ENCODE measurements around the gene FAM3B. TPM values are rescaled to one million over a fixed set of nuclear protein-coding genes. Genes with fewer than 3 reads are reported as not detected.

FAM3B gene
- not detected in 5 replicates for total RNA-seq (2022; extraction: Qiagen RNA extraction; ENCODE audit: low read depth)

GRCh38 chr21:41316200-41317062 lies at the start of gene FAM3B:
FAM3B (plus strand) TSS chr21:41316801; CDS start chr21:41316880, 79 bp downstream.

DNA sequence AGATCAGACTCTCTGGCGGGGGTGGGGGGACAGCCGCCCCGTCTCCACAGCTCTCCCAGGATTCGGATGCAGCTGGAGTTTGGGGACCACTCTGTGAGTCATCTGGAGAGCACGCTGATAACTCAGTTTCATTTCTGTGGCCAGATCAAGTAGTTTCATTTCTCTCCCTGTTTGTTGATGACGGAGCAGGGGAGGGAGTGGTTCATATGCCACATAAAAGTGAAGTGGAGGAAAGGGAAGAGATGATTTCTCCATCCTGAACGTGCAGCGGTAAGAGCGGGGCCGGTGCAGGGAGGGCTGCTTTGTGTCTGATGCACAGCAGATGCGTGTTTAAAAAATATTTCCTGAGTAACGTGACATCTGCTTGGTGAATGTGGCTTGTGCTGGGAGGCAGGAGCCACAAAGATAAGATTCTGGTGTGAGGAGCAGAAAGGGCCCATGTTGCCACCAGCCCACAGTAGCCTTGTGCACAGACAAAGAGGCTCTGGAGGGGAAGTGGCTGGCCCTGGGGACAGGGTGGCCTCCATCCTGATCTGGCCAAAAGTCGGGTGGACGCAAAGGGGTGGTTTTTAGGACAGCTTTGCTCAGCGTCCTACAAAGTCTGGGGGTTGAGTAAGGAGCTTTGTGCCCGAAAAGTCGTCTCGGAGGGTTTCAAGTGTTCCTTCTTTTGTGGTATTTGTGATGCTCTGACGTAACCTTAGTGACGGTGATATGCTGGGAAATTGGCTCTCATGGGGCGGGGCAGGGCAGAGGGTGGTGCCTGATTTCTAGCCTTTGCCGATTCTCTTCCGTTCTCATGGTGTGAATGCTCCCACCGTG lies 45.4 kb downstream of the FAM3B start, which contains the start of gene MX2:
Gene MX2, plus strand, starts transcription at position 242 of the 819 bp plus-strand sequence. CDS start 14,880 bp downstream, outside the sequence.

Other genes with a start within 250 kb of the FAM3B start
- 20.2 to 24.4 TPM (median 22.5 TPM) in 5 replicates for gene BACE2, start 148.6 kb upstream of the FAM3B start, total RNA-seq (2022; extraction: Qiagen RNA extraction; ENCODE audit: low read depth)
- gene MX2, start 45.2 kb downstream of the FAM3B start, total RNA-seq (2022; extraction: Qiagen RNA extraction; ENCODE audit: low read depth), result 0.02 to 0.08 TPM (median 0.07 TPM) in 4 of 5 replicates, not detected in the other
- 1.3 to 2.9 TPM (median 1.6 TPM) in 5 replicates for gene MX1, start 109.4 kb downstream of the FAM3B start, total RNA-seq (2022; extraction: Qiagen RNA extraction; ENCODE audit: low read depth)
- gene TMPRSS2, start 191.4 kb downstream of the FAM3B start, total RNA-seq (2022; extraction: Qiagen RNA extraction; ENCODE audit: low read depth), result 0.04 TPM in 1 of 5 replicates, not detected in the others

Measured in A549 treated with DMSO at 1 μM for 4 hours (cell line).